H1 (cell line): Measurements from ENCODE around the gene WDFY4.

Source experiments
- ATF3 ChIP-seq: IDR thresholded peaks from 2 replicates; pipeline ENCODE4 v1.6.1; 2011; ENCODE audit warnings: low read depth, mild to moderate bottlenecking, low read length; ENCODE audit not compliant: insufficient read depth
- EP300 ChIP-seq, 2 experiments: IDR thresholded peaks; 1 replicate in 1 of 2; 2 replicates in 1 of 2; pipeline ENCODE4 v1.6.1; 2011 to 2012; ENCODE audit warnings: low read depth in 2 of 2, low read length in 2 of 2, mild to moderate bottlenecking in 2 of 2, borderline replicate concordance in 1 of 2, inconsistent platforms in 1 of 2, moderate library complexity in 1 of 2
- GTF2F1 ChIP-seq: IDR thresholded peaks from 2 replicates; pipeline ENCODE4 v1.6.1; 2012; ENCODE audit warnings: low read depth, low read length, improper control_type of control experiment, borderline replicate concordance
- KDM1A ChIP-seq: fragments of 200-600, 300-600 bp; sonication (generic); IDR thresholded peaks from 2 replicates; pipeline ENCODE4 v1.7.1; 2016; ENCODE audit warnings: mild to moderate bottlenecking, low read length, borderline replicate concordance
- POLR2A ChIP-seq, 2 experiments: IDR thresholded peaks; 1 replicate in 1 of 2; 2 replicates in 1 of 2; pipeline ENCODE4 v1.6.1; 2011; ENCODE audit warnings: low read depth in 2 of 2, low read length in 2 of 2, mild to moderate bottlenecking in 2 of 2; ENCODE audit errors: control extremely low read depth in 1 of 2
- POLR2AphosphoS5 ChIP-seq: IDR thresholded peaks from 2 replicates; pipeline ENCODE4 v1.6.1; 2011; ENCODE audit warnings: low read depth, low read length
- SIN3A ChIP-seq, 2 experiments: IDR thresholded peaks in 1 of 2; conservative IDR thresholded peaks in 1 of 2; 2 replicates each; pipeline ENCODE4 v1.6.1; 2011 to 2012; ENCODE audit warnings: low read length in 2 of 2, improper control_type of control experiment in 1 of 2, low read depth in 1 of 2, mild to moderate bottlenecking in 1 of 2
- SP2 ChIP-seq: IDR thresholded peaks from 2 replicates; pipeline ENCODE4 v1.6.1; 2012; ENCODE audit warnings: mild to moderate bottlenecking, low read length, inconsistent platforms
- YY1 ChIP-seq: IDR thresholded peaks from 2 replicates; pipeline ENCODE4 v1.6.1; 2011; ENCODE audit warnings: low read depth, mild to moderate bottlenecking, low read length
- TF ChIP-seq, protein P1 (sequence below), 3 experiments: IDR thresholded peaks; 1 replicate in 2 of 3; 2 replicates in 1 of 3; pipeline versions ENCODE4 v1.5.1 to v1.6.1; 2011; ENCODE audit warnings: low read length in 3 of 3, mild to moderate bottlenecking in 3 of 3, inconsistent platforms in 2 of 3, low read depth in 1 of 3, moderate library complexity in 1 of 3; ENCODE audit not compliant: insufficient read depth in 1 of 3; ENCODE audit errors: control extremely low read depth in 1 of 3

DNA sequence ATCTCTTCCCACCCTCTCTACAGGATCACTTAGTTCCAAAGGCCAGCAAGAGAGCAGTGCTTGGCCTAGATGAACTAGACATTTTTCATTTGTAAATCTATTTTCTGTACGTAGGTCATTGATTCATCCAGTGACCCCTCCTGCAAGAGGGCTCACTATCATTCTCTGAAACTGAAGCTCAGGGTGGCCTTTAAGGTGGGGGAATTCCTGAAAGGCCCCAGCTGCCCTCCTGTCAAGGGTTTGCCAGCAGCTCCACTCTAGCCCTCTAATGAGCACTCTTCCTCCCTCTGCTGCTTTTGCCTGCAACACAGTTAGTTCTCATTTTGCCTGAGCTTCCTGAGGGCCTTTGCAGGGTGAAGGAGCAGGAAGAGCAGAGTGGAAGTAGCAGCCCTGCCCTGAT lies 213.8 kb downstream of the WDFY4 start:
- TF ChIP-seq, protein P1, sequence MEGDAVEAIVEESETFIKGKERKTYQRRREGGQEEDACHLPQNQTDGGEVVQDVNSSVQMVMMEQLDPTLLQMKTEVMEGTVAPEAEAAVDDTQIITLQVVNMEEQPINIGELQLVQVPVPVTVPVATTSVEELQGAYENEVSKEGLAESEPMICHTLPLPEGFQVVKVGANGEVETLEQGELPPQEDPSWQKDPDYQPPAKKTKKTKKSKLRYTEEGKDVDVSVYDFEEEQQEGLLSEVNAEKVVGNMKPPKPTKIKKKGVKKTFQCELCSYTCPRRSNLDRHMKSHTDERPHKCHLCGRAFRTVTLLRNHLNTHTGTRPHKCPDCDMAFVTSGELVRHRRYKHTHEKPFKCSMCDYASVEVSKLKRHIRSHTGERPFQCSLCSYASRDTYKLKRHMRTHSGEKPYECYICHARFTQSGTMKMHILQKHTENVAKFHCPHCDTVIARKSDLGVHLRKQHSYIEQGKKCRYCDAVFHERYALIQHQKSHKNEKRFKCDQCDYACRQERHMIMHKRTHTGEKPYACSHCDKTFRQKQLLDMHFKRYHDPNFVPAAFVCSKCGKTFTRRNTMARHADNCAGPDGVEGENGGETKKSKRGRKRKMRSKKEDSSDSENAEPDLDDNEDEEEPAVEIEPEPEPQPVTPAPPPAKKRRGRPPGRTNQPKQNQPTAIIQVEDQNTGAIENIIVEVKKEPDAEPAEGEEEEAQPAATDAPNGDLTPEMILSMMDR (IDR thresholded peaks at IDR 0.05; ENCODE audit: control extremely low read depth in 1 of 3, insufficient read depth in 1 of 3, low read depth in 1 of 3, low read length in 3 of 3), result no peak
- no peak for TF ChIP-seq YY1
- no peak for TF ChIP-seq SIN3A (conservative IDR thresholded peaks at IDR 0.05 in 1 of 2, IDR thresholded peaks at IDR 0.05 in 1 of 2; ENCODE audit: low read depth in 1 of 2, low read length in 2 of 2)
- TF ChIP-seq POLR2A (IDR thresholded peaks at IDR 0.05; ENCODE audit: control extremely low read depth in 1 of 2, low read depth in 2 of 2, low read length in 2 of 2), result no peak
- no peak for TF ChIP-seq SP2
- no peak for TF ChIP-seq POLR2AphosphoS5
- TF ChIP-seq EP300 (IDR thresholded peaks at IDR 0.05; ENCODE audit: borderline replicate concordance in 1 of 2, low read depth in 2 of 2, low read length in 2 of 2), result no peak
- no peak for TF ChIP-seq ATF3
- no peak for TF ChIP-seq KDM1A
- no peak for TF ChIP-seq GTF2F1
